OCI-LY7 (cell line): Measurements from ENCODE around the gene SLC22A4.

Experiments used
- CTCF ChIP-seq: fragments of 200-600 bp; sonication (generic); conservative IDR thresholded peaks from 2 replicates; pipeline ENCODE4 v1.5.1; 2014; ENCODE audit warnings: mild to moderate bottlenecking, antibody characterized with exemption, low read length, moderate library complexity, mixed read lengths
- EZH2phosphoT487 ChIP-seq: fragments of 200-600 bp; sonication (generic); IDR thresholded peaks from 2 replicates; pipeline ENCODE4 v1.6.1; 2018; ENCODE audit warnings: low read depth, borderline replicate concordance, mild to moderate bottlenecking, mixed run types, antibody characterized with exemption, low read length, moderate library complexity, mixed read lengths

GRCh38 chr5:132297211-132297940 is 3.2 kb downstream of the SLC22A4 start:
- TF ChIP-seq CTCF = no peak
- no peak for TF ChIP-seq EZH2phosphoT487
